Measurements from ENCODE around the gene YBX3.

The YBX3 gene

GRCh38 chr12:10689146-10689545, 34.0 kb downstream of the YBX3 start:
- no peak for TF ChIP-seq CTCF (IDR thresholded peaks at IDR 0.05; ENCODE audit: low read length, missing control alignments)
- no peak overlapping the region for H3K4me3 ChIP-seq (replicated peaks; ENCODE audit: low read depth, low read length)
- DNase-seq (ENCODE audit: low read depth): no peak

GRCh38 chr12:10688042-10688441, 35.1 kb downstream of the YBX3 start:
- TF ChIP-seq CTCF (IDR thresholded peaks at IDR 0.05; ENCODE audit: low read length, missing control alignments): no peak
- no peak overlapping the region for H3K4me3 ChIP-seq (replicated peaks; ENCODE audit: low read depth, low read length)
- no peak for DNase-seq (ENCODE audit: low read depth)

GRCh38 chr12:10673659-10674384, 49.3 kb downstream of the YBX3 start, which contains the start of gene STYK1:
TSS of gene STYK1 (minus strand) at chr12:10674052. CDS start at chr12:10634618, 39,434 bp downstream.
- TF ChIP-seq CTCF (IDR thresholded peaks at IDR 0.05; ENCODE audit: low read length, missing control alignments): peak; percentile 86
- H3K4me3 ChIP-seq (replicated peaks; ENCODE audit: low read depth, low read length): peak within 1 kb of the TSS; percentile 56
- DNase-seq (ENCODE audit: low read depth): peak; percentile 28

GRCh38 chr12:10672231-10672868, 50.8 kb downstream of the YBX3 start:
- no peak for DNase-seq (ENCODE audit: low read depth)
- no peak for TF ChIP-seq CTCF (IDR thresholded peaks at IDR 0.05; ENCODE audit: low read length, missing control alignments)
- no peak overlapping the region for H3K4me3 ChIP-seq (replicated peaks; ENCODE audit: low read depth, low read length)

GRCh38 chr12:10669533-10669932, 53.6 kb downstream of the YBX3 start:
- no peak for DNase-seq (ENCODE audit: low read depth)
- H3K4me3 ChIP-seq (replicated peaks; ENCODE audit: low read depth, low read length): no peak overlapping the region
- no peak for TF ChIP-seq CTCF (IDR thresholded peaks at IDR 0.05; ENCODE audit: low read length, missing control alignments)

GRCh38 chr12:10668526-10668925, 54.6 kb downstream of the YBX3 start:
- H3K4me3 ChIP-seq (replicated peaks; ENCODE audit: low read depth, low read length): no peak overlapping the region
- no peak for TF ChIP-seq CTCF (IDR thresholded peaks at IDR 0.05; ENCODE audit: low read length, missing control alignments)
- no peak for DNase-seq (ENCODE audit: low read depth)
